GM12874 (cell line): ENCODE results near the gene TMEM121.

Experiments used
- TF ChIP-seq, protein P1 (sequence below): IDR thresholded peaks from 2 replicates; pipeline ENCODE4 v1.5.1; 2011; ENCODE audit warnings: low read depth, mild to moderate bottlenecking, control low read depth, low read length, moderate library complexity; ENCODE audit not compliant: insufficient read depth

TMEM121 gene

DNA sequence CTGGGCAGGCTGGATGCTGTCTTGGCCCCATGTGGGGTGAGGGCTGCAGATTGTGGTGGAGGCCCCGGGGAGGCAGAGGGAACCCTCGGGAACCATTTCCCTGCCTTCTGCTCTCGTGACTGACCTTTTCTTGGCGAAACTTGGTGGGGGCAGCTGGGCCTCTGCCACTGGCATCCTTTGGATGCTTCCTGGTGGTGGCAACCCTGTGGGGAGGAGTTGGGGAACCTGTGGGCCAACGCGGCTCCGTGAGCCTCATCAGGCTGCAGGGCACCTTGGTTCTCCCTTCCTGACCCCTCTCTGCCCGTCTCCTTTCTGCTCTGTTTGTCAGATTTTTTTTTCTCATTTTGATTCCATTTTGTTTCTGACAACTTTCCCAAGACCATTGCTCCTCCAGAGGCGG, 14.4 kb downstream of the TMEM121 start:
- TF ChIP-seq, protein P1, sequence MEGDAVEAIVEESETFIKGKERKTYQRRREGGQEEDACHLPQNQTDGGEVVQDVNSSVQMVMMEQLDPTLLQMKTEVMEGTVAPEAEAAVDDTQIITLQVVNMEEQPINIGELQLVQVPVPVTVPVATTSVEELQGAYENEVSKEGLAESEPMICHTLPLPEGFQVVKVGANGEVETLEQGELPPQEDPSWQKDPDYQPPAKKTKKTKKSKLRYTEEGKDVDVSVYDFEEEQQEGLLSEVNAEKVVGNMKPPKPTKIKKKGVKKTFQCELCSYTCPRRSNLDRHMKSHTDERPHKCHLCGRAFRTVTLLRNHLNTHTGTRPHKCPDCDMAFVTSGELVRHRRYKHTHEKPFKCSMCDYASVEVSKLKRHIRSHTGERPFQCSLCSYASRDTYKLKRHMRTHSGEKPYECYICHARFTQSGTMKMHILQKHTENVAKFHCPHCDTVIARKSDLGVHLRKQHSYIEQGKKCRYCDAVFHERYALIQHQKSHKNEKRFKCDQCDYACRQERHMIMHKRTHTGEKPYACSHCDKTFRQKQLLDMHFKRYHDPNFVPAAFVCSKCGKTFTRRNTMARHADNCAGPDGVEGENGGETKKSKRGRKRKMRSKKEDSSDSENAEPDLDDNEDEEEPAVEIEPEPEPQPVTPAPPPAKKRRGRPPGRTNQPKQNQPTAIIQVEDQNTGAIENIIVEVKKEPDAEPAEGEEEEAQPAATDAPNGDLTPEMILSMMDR = no peak

DNA sequence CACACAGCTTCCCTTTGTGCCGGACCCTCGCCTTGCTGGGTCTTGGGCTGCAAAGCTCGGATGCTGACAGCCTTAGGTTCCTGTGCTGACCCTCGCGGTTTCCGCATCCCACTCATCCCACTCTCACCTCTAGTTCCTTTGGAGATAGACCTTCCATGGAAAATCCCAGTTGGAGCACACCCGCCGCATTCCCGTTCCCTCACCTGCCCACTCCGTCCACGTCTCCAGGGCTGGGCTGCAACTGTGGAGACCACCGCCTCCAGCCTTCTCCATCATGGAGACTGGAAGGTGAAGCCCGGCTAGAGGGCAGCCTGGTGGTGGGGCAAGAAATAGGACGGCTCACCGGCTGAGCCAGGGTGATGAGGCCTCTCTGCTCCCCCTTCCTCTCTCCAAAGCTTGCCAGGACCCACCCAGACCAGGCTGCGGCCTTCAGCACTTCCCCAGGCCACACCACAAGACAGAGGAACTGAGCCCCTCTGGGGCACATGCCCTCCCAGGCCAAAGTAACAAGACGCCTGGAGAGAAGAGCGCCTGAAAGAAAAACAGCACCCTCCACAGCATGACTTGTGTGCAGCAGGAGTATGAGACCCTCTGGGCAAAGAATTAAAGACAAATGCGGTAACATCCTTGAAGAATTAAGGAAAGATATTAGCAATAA, 15.0 kb downstream of the TMEM121 start:
- TF ChIP-seq, protein P1 = no peak

DNA sequence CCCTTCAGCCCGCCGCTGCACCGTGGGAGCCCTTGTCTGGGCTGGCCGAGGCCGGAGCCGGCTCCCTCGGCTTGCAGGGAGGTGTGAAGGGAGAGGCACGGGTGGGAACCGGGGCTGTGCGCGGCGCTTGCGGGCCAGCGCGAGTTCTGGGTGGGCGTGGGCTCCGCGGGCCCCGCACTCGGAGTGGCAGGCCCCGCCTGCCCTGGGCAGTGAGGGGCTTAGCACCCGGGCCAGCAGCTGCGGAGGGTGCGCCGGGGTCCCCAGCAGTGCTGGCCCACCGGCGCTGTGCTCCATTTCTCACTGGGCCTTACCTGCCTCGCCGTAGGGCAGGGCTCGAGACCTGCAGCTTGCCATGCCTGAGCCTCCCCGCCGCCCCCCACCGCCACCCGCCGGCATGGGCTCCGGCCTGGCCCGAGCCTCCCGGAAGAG, 21.4 kb downstream of the TMEM121 start:
- TF ChIP-seq, protein P1 = no peak

DNA sequence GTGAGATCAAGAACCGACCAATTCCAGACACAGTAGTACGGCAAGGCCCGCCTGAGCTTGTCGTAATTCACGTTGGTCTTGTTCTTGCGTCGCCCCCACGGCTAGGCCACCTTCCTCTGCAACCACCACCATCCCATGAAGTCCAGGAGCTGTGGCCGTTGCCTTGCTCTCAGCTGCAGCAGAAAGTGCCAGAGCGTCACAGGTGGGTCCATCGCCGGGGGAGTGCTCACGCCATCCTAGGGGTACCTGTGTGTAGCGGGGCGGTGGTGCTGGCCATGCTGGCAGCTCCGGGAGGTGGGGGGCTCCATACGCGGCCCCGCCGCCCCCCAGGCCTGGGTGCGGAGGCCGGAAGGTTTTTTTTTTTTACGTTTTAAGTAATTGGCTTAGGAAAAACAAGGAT, 23.1 kb downstream of the TMEM121 start:
- TF ChIP-seq, protein P1 = no peak

DNA sequence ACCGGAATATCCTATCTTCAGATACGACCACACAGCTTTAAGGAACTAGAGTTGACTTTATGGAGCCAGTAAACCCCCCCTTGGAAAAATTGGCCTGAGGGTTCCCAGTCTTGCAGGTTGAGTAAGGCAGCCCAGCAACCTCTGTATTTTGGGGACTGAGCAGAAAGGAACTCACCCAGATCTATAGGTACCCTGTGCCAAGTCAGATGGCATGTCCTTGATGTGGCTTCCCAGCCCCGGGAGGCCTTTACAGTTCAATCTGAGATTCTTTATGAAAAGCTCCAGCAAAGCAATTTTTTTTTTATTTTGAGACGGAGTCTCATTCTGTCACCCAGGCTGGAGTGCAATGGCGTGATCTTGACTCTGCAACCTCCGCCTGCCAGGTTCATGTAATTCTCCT, 27.6 kb downstream of the TMEM121 start:
- TF ChIP-seq, protein P1 = no peak

DNA sequence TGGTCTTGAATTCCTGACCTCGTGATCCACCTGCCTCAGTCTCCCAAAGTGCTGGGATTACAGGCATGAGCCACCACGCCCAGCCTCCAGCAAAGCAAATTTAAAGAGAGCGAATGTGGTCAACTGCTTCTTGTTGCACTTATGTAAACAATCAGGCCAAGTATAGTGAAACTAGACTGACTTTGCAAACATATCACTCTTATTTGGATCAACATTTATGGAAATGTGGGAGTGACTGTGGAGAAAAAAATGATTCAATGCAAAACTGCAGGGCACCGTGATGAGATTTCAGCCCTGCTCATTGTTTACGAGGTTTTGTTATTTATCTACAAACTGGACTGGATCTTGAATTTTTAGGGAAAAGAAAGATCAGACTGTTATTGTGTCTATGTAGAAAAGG, 28.1 kb downstream of the TMEM121 start:
- TF ChIP-seq, protein P1 = no peak

DNA sequence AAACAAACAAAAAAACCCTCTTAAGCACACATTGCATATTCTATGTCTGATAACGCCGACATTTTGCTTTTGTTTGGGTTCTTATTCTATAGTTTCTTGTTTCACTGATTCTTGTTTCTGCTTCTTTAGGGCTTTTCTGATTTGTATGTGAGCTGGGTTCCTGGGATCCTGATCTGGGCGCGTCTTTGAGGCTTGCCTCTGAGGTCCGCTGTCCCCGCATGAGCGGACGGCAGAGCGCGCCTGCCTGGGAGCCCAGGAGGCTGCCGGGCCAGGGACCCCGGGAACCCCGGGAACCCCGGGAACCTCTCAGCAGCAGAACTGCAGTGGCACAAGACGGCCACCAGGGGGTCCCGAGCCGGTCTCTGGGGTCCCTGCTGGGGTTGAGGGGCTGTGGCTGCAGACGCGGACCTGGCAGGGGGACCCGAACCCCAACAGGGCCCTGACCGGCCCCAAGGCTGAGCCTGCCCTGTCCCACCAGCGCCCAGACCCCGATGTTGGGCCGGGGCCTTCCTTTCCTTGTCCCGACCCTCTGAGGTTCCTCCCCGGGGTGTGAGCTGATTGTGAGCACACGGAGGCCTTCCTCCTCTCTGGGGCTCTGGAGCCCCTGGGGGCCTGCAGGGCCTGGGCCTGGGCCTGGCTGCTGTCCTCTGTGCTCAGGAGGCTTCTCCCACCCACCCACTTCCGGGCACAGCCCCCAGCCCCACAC, 32.2 kb downstream of the TMEM121 start:
- TF ChIP-seq, protein P1 = peak; percentile 35; the same call in 1 of the 2 replicates
